ENCODE measurements around the gene PDZD2. TPM values are rescaled to one million over a fixed set of nuclear protein-coding genes. Genes with fewer than 3 reads are reported as not detected.
"Not testable (repeated sequence)": the region's sequence is repeated elsewhere in the genome, so short reads cannot be mapped to it uniquely, and the experiment has no call there.

Gene PDZD2
- total RNA-seq, 1 donor from 2014 or later: 105 TPM

- DNase-seq (ENCODE audit: low spot score) (peak; percentile 14), ATAC-seq (no peak)
- intact Hi-C loops (cut with DNase I): no loop called here
These were observed 360.5 kb downstream of the PDZD2 start for GRCh38 chr5:31999470-31999869.

DNA sequence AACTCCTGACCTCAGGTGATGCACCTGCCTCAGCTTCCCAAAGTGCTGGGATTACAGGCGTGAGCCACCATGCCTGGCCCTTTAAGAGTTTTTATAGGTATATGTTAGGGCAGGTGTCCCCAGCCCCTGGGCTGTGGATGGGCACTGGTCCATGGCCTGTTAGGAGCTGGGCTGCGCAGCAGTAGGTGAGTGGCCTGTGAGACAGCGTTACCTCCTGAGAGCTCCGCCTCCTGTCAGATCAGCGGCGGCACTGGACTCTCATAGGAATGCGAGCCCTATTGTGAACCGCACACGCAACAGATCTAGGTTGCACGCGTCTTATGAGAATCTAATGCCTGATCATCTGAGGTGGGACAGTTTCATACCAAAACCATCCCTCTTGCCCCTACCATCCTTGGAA is 361.8 kb downstream of the PDZD2 start:
- ATAC-seq (no peak), DNase-seq (ENCODE audit: low spot score) (peak; percentile 52)
- intact Hi-C loops (cut with DNase I): loop anchor here (5.0 kb wide), 1 partner anchor 1812 kb away; no protein-coding TSS in a partner anchor

DNA sequence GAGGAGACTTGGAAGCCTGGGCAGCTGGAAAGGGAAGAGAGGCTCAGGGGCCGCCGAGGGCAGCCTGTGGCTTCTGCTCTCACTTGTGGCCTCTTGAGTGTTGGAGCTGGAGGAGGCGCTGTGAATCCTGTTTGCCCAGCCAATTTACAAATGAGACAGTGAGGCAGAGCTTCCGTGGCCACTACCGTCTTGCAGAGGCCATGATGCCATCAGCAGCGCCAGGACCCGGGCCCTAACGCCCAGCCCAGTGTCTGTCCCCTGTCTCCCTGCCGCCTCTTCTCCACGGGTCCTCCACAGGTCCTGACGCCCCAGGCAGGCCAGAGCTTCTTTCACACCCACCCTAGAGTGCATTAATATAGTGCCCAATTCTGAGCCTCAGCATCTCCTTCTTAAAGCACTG is 362.4 kb downstream of the PDZD2 start:
- no peak for ATAC-seq
- intact Hi-C loops (cut with DNase I): loop anchor here (5.0 kb wide), 1 partner anchor 1811 kb away; no protein-coding TSS in a partner anchor
- DNase-seq (ENCODE audit: low spot score): peak; percentile 49

DNA sequence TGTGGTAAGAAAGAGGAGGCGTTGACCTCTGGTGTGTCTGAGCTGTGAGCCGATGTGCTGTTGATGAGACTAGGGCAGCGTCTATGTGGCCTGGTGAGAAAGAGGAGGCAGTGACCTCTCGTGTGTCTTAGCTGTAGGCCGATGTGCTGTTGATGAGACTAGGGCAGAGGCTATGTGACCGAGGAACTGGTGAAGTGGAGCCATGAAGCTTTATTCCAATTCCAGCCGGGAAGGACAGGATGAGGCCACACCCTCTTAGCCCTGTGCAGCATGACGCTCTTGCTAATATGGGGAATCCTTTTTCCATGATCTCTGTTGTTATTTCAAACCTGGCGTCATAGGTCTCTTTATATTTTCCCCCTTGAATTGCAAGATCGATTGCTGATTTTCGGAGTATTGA is 362.8 kb downstream of the PDZD2 start:
- peak; percentile 74 for ATAC-seq
- intact Hi-C loops (cut with DNase I): loop anchor here (5.0 kb wide), 1 partner anchor 1811 kb away; no protein-coding TSS in a partner anchor
- peak; percentile 36 for DNase-seq (ENCODE audit: low spot score)

DNA sequence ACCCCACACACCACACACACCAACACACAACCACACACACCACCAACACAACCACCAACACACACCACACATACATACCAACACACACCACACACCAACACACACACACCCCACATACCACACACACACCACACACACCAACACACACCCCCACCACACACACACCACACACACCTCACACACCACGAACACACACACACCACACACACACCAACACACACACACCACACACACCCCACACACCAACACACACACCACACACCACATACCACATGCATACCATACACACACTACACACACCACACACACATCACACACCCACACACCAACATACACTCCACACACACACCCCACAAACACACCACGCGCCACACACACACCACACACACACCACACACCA is 363.8 kb downstream of the PDZD2 start:
- no peak for ATAC-seq
- DNase-seq (ENCODE audit: low spot score): peak; percentile 5

DNA sequence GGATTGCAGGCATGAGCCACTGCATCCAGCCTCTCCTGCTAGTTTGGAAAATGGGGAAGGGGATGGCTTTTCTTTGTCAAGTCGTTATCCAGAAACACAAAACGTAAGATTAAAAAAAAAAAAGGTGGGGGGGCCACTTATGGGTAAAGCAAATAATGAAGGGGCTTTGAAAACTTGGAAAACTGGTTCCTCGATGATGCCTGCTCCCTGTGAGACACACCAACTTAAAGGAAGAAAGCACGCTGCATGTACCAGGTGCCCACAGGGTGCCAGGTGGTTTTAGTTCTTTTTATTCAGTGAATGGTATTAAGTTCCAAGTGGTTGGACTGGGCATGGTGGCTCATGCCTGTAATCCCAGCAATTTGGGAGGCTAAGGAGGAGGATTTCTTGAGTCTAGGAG is 365.1 kb downstream of the PDZD2 start:
- DNase-seq (ENCODE audit: low spot score) (peak; percentile 10), ATAC-seq (no peak)
- intact Hi-C loops (cut with DNase I): loop anchor here (5.0 kb wide), 1 partner anchor 1808 kb away; no protein-coding TSS in a partner anchor

More for the DNA sequence above, 363.8 kb downstream of the PDZD2 start:
- intact Hi-C loops (cut with DNase I): loop anchor here (5.0 kb wide), 1 partner anchor 1810 kb away; no protein-coding TSS in a partner anchor

DNA sequence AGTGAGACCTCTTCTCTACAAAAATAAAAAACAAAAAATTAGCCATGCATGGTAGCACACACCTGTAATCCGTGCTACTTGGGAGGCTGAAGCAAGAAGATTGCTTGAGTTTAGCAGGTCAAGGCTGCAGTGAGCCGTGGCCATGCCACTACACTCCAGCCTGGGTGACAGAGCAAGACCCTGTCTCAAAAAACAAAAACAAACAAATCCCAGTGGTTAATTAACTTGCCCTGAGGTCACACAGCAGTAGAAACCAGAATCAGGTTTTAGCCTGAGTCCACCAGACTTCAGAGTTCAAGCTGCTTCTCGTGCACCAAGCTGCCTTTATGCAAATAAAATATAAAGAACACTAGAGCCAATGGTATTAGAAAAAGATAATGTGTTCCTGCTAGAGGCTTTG is 365.5 kb downstream of the PDZD2 start:
- intact Hi-C loops (cut with DNase I): loop anchor here (5.0 kb wide), 1 partner anchor 1808 kb away; no protein-coding TSS in a partner anchor
- DNase-seq (ENCODE audit: low spot score) (peak; percentile 2), ATAC-seq (no peak)

- intact Hi-C loops (cut with DNase I): no loop called here
- DNase-seq (ENCODE audit: low spot score) (no peak), ATAC-seq (no peak)
These were observed 369.8 kb downstream of the PDZD2 start for GRCh38 chr5:32008746-32009145.

DNA sequence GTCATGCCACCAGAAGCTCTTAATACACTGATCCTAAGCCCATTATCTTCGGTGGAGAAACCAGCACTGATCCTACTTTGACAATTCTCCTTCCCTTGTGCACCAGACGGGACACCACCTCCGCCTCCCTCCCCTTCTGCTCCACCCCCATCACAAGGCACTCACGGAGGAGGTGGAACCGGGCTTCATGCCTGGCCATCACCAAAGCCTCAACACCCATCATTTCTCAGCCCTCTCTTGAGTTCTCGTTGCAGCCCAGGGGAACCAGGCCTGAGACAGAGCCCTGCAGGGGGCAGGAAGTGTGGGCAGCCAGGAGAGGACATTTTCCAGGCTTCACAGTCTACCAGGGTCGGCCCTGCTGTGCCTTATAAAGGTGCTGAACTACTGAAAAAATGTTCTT is 374.7 kb downstream of the PDZD2 start:
- ATAC-seq (no peak), DNase-seq (ENCODE audit: low spot score) (no peak)
- intact Hi-C loops (cut with DNase I): no loop called here

DNA sequence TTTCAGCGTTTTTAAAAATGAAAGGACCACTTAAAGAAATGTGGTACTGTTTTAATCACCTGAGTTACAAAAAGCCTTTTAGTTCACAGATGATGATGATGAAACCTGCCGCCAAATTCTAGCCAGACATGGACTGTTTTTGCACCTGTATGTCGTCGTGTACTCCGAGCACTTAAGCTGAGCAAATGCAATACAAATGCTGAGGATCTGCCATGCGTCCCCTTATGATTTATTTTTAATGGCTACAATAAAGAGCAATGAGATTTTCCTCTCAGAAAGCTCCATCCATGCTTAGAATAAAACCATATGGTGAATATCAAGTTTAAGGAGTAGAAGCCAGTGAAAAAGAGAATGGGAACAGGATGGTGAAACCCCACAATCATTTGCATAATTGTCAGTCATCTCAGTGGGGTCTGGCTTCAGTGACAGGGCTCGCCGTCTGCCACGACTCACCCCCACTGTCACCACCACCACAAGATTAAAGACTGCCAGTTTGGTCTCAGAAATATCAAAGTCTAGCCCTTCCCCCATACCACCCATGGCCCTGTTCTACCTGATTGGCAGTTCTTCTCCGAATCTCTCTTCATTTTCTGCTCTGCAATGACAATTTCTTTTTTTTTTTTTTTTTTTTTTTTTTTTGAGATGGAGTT is 375.3 kb downstream of the PDZD2 start:
- DNase-seq (ENCODE audit: low spot score) (no peak), ATAC-seq (no peak)
- intact Hi-C loops (cut with DNase I): no loop called here

DNA sequence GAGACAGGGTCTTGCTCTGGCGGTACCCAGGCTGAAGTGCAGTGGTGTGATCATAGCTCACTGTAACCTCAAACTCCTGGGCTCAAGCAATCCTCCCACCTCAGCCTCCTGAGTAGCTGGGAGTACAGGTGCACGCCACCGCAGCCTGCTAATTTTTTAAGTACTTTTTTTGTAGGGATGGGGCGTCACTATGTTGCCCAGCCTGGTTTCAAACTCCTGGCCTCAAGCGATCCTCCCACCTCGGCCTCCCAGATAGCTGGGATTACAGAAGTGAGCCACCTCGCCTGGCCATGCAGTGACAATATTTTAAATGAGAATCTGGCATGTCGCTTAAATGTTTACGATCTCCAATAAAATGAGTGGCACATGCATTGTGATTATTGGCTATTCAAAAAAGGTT is 376.3 kb downstream of the PDZD2 start:
- intact Hi-C loops (cut with DNase I); ATAC-seq; DNase-seq (ENCODE audit: low spot score): not testable (repeated sequence)

- intact Hi-C loops (cut with DNase I): no loop called here
- DNase-seq (ENCODE audit: low spot score) (no peak), ATAC-seq (peak; percentile 86)
These were observed 378.9 kb downstream of the PDZD2 start for GRCh38 chr5:32017692-32018367.

DNA sequence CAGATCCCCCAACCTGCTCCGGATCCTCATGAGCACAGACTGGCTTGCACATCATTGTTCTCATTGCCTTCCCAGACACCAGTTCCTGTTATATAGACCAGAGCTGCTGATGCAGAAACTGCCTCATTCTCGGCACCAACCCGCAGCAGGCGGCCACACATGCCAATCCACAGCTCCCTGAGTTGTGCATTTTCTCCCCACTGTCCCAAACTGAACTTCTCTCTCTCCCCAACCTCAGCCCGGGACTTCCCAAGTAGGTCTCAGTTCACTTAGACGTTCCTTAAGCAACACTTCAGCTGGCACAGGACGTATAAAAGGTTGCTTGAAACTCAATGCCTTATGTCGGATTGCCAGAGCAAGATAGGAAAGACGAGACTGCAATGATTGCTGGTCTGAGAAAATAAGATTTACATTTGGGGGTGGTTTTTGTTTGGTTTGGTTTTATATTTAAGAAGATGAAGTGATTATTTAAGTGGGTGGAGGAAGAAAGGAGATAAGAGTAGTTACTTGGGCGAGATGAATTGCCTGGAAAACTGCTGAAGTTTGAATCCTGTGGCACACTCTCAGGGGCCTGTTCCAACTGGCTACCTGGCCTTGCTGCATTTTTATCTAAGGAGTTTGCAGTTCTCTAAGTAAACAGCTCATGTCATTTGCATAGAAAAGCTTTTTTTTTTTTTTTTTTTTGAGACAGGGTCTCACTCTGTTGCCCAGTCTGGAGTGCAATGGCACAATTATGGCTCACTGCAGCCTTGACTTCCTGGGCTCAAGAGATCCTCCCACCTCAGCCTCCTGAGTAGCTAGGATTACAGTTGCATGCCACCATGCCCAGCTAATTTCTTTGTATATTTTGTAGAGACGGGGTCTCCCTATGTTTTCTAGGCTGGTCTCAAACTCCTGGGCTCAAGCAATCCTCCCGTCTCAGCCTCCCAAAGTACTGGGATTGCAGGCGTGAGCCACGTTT is 379.8 kb downstream of the PDZD2 start:
- intact Hi-C loops (cut with DNase I): no loop called here
- DNase-seq (ENCODE audit: low spot score) (no peak), ATAC-seq (peak; percentile 37)

- no peak for DNase-seq (ENCODE audit: low spot score)
- intact Hi-C loops (cut with DNase I): no loop called here
- no peak for ATAC-seq
These were observed 381.3 kb downstream of the PDZD2 start for GRCh38 chr5:32020271-32020670.

GRCh38 chr5:32020946-32021345 is 382.0 kb downstream of the PDZD2 start:
- ATAC-seq (peak; percentile 35), DNase-seq (ENCODE audit: low spot score) (no peak)
- intact Hi-C loops (cut with DNase I): no loop called here

GRCh38 chr5:32021771-32022170 is 382.8 kb downstream of the PDZD2 start:
- no peak for DNase-seq (ENCODE audit: low spot score)
- no peak for ATAC-seq
- intact Hi-C loops (cut with DNase I): no loop called here

GRCh38 chr5:32022638-32023037 is 383.7 kb downstream of the PDZD2 start:
- intact Hi-C loops (cut with DNase I): no loop called here
- DNase-seq (ENCODE audit: low spot score) (no peak), ATAC-seq (no peak)

DNA sequence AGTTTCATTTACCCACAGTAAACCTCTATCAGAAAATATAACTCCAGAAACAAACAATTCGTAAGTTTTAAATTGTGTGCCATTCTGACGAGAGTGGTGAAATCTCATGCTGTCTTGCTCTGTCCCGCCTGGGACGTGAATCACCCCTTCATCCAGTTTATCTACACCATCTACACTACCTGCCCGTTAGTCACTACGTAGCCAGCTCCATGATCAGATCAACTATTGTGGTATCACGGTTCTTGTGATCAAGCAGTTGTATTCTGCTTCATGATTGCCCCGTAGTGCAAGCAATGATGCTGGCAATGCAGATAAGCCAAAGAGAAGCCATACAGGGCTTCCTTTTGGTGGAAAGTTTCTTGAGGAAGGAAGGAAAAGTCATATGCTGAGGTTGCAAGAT is 384.9 kb downstream of the PDZD2 start:
- DNase-seq (ENCODE audit: low spot score): no peak
- intact Hi-C loops (cut with DNase I): no loop called here
- ATAC-seq: no peak

DNA sequence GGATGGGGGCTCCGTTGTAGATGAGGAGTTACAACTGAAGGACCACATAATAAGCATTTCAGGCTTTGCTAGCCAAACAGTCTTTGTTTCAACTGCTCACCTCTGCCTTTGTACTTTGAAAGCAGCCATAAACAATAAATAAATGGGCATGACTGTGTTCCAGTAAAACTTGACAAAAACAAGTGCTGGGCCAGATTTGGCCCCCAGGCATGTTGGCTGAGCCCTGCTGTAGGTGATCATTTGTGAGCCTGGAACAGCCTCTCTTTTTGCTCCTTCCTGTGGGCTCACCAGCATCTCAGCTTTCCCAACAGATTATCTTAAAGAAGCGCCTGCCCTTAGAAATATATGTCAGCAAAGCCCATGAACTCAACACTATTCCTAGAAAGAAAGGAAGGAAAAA is 385.8 kb downstream of the PDZD2 start:
- ATAC-seq: no peak
- DNase-seq (ENCODE audit: low spot score): no peak
- intact Hi-C loops (cut with DNase I): no loop called here

Data from sciatic nerve (tissue), 2 donors.